CD4-positive, alpha-beta T cell treated with Interleukin-12 subunit alpha and Interleukin-12 subunit beta, for 1 hour (primary cell): ENCODE measurements around the gene SPAG16.

ENCODE experiments used
- DNase-seq: peaks from one replicate; pipeline ENCODE4 v3.0.0-alpha.2; 2020

SPAG16 gene

DNA sequence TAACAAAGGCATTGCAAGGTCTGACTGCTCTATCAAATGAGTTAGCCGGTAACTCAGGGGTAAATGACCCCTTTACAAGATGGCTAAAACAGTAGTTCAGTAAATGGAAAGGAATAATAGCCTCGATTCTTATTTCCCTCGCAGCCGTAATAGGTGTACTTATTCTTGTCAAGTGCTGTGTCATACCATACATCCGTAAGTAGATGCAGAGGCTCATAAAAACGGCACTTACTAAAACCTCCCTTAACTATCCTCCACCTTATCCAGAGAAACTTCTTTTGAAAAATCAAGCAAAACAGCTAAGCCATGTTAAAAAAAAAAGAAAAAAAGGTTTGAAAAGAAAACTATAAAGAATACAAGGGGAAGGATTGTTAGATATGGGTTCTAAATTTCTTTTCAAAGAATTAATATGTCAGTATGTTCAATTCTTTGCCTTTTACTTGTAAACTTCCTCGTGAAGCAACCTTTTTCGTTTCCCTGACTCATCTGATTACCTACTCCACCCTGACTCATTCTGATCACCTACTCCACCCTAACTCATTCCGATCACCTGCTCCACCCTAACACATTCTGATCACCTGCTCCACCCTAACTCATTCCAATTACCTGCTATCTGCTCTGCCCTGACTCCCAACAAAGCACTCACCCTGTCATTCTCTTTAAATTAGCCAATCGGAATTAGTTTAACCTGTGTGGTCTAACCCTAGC, 127.5 kb downstream of the SPAG16 start:
- DNase-seq, result no peak

DNA sequence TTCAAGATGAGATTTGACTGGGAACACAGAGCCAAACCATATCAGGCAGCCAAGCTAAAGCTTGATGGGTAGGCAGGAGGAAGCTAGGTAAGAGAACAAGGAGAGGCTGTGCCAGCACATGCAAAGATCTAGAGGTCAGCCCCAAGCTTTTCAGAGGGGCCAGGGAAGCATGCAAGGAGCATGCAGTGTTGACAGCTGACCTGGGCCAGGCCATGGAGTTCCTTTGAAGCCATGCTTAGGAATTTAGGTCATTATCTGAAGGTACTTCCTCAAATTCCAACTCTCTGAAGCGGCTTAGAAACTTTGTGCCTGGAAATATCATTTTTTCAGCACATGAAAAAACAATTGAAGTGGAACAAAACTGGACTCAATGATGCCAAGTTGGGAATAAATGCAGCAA, 130.8 kb downstream of the SPAG16 start:
- no peak for DNase-seq

DNA sequence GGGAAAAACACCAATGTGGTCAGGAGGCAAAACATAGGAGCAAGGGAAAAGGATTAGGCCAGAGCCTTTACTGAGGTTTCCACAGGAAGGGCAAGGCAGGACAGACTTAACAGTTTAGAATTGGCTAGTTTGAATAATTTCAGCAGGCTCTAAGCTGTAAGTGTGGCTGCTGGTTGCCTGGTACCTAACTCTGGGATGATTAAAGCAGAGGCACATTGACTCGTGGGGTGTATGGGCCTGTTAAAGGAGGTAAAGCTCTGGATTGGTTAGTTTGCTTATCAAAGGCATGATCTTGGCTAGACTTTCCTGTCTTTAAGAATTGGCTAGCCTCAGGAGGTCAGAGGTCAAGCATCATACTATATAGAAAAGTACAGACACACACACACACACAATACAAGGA, 132.6 kb downstream of the SPAG16 start:
- DNase-seq, result no peak

DNA sequence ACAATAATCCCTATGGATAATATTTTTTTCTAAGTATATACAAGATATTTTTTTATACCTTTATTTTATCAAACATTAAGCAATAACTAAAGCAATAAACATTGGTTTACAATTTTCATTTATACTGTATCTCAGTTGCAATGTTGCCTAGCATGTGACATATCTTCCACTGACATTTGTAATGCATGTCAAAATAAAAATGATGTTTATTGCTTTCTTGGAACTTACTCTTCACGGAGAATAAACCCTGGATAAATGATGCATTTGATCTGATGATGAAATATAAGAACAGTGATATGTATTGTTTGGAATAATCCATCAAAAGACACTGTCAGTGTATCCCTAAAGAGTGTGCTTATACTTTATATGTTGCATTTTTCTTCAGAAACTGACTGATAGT, 135.7 kb downstream of the SPAG16 start:
- no peak for DNase-seq

DNA sequence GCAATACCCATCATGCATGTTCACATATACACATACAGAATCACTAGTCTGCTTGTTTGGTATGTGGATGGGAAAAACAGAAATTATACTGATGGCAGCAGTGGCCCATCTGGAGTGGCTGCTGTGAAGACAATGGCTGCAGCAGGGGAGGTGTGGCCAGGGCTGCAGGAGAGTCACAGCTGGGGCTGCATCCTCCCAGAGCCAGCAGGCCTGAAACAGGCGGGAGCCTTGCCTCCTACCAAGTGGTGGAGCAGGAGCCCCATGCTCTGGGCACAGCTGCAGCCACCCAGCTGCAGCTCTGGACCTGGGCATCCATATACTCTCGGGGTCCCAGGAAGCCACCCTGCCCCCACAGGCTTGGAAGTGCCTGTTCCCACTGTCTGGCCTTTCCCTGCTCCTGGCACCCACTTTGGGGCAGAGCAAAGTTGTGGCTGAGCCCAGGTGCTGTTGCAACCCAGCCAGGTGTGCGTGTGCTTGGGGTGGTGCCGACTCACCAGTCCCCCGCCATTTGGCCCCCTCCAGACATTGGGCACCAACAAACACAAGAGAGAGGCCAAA, 136.6 kb downstream of the SPAG16 start:
- DNase-seq, result no peak

DNA sequence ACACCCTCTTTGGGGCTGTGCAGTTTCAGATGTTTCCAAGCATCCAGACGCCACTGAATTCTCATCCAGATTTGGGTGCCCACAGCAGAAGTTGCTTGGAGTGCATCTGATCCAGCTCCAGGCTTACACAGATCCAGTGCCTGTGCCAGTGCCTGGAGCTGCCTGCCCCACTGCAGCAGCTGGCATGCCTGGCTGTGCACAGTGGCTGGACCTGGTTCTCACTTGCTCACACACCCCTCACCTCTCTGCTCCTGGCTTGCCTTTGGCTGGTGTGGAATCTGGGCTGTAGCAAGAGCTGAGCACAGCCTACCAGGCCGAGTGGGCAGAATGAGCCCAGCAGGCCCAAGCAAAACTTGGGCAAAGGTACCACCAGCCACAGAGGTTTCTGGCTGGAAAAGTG, 137.9 kb downstream of the SPAG16 start:
- no peak for DNase-seq

DNA sequence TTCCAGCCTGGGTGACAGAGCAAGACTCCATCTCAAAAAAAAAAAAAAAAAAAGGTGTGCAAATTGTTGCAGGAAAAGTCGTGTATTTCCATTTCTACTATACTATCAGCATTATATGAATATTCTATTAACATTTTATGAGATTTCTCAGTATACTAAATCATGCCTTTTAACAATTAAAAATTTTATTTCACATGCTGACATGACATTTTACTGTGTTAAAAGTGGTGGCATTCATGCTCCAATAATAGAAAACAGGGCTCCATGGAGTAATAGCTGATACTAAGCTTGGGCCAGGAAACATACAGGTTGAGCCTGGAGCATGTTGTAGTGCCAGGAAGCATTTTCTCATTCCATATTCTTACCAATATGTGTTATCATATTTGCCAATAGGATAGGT, 141.4 kb downstream of the SPAG16 start:
- DNase-seq, result no peak

DNA sequence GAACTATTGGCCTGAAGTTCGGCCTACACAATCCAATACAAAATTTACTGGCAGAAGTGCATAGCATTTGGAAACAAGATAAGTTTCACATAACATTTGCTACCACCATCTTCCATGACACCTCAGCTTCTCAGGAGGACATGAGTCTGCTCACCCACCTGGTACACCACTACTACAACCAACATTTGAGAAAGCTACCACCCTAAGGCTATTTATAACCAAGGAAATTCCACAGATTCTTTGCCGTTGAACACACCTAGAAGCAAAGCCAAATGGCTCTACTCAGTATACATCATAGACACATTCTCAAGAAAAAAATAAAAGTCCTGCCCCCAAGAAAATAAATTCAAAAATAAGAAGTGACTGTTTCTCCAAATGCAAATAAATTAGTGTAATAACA, 145.3 kb downstream of the SPAG16 start:
- no peak for DNase-seq

DNA sequence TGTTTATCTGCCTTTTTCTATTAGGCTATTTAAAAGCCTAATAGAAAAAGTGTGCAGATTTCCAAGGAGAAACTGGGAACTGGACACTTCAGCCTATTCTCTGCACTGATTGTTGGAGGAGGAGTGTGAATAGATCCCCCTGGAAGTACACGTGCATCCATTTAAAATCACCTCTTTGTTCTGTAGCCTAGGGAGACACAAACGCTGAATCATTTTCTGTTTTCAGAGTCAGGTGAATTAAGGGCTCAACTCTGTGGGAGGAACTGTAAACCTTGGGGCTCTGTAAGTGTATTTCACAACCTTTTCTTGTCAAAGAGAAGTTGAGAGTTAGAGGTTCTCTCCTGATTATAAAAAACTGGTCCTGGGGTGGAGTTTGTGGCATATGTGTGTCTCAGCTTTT, 159.7 kb downstream of the SPAG16 start:
- DNase-seq, result no peak

DNA sequence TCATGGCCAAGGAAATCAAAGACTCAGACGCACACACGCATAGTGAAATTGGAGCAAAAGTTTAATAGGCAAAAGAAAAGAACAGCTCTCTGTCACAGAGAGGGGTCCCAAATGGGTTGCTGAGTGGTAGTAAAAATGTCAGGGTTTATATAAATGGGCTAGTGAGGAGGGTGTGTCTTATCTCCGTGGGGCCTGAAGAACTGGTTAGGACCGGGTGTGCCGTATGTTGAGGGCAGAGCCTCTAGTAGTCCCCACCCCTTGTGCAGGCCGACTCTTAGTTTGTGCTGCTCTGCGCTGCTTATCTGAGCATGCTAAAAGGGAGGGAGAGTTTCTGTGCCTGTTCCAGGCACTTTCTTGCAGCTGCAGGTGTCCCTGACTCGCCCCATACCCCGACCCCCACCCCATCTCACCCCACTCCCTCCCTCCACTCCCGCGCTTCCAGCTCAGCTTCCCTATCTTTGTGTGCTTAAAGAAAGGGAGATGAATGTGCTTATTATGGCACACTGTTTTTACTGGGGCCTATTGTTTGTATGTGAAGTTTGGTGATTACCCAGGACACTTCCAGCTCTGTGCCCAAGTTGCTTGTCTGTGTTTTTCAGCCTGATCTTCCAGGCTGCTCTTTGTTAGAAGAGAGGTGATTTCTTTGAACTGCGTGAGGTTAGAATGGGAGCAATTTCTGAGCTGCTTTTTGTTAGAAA, 167.4 kb downstream of the SPAG16 start:
- DNase-seq, result no peak

DNA sequence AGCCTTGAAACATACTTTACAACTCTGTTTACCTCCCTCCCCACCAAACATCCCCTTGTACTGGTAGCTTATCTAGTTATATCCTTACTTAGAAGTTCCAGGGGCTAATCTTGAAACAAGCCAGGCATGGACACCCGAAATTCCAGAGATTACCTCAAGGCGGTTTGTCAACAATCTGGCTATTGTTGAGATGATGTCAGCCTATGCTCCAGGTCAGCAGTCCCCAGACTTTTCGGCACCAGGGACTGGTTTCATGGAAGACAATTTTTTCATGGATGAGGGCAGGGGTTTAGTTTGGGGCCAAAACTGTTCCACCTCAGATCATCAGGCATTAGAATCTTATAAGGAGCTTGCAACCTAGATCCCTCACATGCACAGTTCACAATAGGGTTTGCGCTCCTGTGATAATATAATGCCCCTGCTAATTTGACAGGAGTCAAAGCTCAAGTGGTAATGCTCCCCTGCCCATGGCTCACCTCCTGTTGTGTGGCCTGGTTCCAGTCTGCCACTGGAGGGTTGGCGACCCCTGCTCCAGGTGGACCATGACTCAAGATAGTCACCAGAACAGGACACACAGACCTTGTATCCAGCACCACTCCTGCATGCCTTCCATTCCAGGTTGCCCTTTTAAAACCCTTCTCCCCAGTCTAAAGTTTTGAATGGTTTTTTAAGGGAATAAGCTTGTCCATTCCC, 171.2 kb downstream of the SPAG16 start:
- no peak for DNase-seq

DNA sequence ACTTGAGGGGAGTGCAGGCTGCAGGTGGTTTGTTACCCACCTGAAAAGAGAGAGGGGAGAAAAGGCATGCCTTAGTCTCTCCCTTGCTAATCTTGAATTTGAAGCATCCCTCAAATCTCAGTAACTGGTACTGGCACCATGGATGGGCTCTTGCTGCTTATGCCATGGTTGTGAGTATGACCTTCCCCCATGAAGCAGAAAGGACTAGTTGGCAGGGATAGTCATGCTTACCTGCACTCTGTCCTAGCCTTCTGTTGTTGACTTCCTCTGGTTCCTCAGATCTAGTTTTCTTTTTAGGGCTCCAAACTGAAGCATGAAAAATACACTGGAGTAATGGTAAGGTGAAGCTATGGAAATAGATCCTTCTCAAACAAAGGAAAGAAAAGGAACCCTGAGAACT, 191.2 kb downstream of the SPAG16 start:
- DNase-seq, result no peak

DNA sequence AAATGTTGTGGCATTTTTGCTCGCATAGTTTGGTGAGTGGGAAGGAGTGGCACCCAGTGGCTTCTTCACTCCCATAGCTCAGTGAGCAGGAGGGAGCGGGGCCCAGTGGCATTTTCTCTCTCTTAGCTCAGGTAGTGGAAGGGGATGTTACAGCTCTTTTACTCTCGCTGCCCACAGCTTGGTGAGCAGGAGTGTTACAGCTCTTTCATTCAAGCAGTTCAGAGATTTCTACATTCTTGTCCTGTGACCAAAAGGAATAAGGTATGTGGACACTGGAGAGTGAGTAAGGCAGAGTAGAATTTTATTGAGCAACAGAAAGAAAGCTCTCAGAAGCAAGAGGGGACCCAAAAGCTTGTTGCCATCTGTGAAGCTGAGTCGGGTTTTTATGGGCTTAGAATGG, 192.4 kb downstream of the SPAG16 start:
- no peak for DNase-seq

DNA sequence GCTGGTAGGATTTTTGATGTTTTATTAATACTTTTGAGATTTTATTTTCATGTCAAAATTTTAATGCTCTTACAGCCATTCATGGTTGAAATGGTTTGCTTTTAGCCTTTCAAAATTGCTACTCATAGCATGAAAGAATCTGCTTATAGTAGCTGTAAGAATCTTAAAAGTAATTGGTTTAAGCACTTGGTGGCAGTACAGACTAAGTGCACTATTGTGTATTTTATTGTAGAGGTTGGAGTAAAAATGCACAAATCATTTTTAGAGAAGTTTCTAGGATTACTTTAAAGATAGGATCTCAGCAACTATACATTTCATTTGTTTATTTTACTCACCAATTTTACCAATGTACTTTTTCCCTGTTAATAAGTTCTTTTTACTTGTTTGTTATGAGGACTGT, 205.8 kb downstream of the SPAG16 start:
- no peak for DNase-seq

DNA sequence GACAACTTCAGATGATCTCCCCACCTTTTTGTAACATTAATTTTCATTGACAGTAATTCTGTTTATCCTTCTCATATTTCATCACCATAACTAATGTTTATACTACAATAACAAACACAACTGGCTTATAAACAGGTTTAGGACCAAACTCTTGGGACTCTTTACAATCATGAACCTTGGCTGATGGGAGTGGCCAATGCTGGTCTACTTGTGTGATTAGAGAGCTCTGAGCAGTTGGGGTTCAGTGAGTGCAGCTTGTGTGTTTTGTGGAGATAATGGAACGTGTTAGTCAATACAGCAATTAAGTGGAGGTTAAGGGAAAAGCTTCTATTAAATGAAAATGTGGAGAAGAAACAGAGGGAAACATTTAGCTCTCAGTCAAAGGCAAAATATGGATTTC, 207.1 kb downstream of the SPAG16 start:
- DNase-seq, result no peak

DNA sequence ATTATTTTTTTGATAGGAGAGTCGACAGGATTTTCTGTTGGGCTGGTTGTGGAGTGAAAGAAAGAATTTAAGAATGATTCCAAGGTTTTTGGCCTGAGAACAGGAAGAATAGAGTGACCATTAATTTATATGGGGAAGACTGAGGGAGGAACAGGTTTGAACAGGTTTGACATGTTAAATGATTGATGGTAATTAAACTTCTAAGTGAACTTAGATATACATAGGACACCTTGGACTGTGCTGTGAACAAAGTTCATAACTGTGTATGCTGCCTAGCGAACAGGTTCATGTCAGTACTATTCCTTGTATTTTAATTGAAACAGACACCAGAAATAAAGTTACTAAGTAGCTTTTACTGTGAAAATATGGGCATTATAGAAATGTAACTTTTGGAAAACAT, 212.0 kb downstream of the SPAG16 start:
- DNase-seq, result no peak

DNA sequence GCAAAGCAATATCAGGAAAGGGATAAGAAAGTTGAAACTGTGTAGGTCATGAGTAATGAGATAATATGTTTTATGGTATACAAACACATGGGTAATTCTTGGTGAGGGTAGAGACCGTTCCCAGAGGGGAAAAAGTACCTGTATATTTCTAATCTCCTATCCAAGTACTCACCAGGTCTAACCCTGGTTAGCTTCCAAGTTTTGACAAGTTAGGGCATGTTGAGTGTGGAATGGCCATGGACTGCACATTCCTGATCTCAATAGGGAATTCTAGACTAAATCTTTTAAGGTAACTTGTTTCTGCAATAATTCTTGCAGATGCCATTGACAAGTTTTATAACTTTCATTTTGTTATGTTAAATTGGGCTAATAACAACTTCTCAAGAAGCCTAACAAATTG, 216.6 kb downstream of the SPAG16 start:
- no peak for DNase-seq

DNA sequence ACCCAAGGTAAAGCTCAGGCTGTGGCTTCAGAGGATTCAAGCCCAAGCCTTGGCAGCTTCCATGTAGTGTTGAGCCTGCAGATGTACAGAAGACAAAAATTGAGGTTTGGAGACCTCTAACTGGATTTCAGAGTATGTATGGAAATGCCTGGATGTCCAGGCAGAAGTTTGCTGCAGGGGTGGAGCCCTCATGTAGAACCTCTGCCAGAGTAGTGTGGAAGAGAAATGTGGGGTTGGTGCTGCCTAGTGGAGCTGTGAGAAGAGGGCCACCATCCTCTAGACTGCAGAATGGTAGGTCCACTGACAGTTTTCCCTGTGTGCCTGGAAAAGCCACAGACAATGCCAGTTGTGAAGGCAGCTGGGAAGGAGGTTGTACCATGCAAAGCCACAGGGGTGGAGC, 239.9 kb downstream of the SPAG16 start:
- no peak for DNase-seq

DNA sequence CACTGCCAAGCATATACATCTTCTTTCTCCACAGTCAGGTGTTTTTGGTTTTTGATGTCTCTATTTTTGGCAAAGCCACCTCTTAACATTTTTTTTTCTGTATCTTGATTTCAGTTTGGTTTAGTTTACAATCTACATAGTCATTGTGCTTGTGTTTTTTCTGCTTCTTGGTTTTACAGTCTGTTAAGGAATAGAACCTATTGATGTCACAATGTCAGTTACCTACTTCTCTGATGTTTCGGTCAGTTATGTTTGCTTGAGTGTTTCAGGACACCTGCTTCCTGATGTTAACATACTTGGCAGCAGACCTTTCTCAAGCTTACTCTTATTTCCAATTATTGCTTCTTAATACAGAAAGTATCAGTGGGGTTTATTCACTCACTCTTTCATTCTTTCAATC, 253.3 kb downstream of the SPAG16 start:
- DNase-seq, result no peak

DNA sequence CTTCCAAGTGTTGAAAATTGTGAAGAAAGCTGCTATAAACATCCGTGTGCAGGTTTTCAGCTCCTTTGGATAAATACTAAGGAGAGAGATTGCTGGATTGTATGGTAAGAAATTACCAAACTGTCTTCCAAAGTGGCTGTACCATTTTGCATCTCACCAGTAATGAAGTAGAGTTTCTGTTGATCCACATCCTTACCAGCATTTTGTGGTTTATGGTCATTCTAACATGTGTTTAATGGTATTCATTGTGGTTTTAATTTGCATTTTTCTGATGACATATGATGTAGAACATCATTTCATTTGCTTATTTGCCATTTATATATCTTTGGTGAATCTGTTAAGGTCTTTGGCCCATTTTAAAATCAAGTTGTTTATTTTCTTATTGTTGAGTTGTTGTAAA, 260.7 kb downstream of the SPAG16 start:
- no peak for DNase-seq

DNA sequence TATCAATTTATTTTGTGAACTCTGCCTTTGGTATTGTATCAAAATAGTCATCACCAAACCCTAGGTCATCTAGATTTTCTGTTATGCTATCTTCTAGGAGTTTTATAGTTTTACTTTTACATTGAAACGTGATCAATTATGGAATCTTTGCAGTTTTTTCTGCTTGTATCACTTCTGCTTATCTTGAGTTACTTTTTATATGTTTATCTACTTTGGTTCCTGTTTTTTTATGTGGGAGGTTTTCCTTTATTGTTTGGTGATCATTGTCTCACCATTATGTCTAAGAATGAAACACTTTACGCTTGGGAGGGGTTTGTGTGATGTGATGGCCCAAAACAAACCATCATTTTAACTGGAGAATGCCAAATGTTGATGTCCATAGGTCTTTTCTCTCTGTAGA, 261.2 kb downstream of the SPAG16 start:
- no peak for DNase-seq

DNA sequence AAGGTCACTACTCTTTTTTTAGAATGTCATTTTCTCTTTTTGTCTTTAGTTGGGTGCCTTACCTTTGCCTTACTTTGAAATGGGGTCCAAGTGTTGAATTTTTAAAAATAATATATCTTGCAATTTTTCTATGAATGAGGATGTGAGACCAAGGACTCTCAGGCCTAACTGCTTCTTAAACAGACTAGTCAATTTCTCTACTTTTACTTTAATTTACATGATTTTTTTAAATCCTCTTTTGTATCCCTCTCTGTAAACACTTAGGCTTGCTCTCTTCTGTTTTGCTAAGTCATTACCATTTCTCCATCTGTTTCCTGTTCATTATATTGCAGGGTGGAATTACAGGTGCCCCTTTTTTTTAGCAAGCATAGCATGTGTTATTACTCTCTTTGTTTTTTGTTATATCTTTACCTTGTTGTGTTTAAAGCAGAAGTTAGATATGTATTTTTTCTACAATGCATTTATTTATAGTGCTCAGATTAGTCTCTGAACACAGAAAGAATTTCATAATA, 261.8 kb downstream of the SPAG16 start:
- DNase-seq, result no peak

DNA sequence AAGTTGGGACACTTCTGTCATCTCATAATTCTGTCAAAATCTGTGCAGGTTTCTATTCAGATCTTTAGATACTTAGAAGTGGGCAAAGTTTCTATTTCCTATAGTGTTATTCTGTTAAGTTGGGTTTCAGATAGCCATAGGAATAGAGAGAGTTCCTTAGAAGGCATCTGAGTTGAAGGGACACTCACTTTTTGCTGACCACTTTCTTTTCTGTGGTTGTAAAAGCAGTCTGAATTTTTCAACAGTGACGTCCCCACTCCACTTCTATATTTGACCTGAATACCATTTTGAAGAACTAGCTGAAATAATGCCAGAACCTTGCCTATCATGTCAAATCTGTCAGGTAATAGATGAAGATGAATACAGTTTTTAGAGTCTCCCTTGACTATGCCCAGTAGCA, 267.3 kb downstream of the SPAG16 start:
- DNase-seq, result no peak

DNA sequence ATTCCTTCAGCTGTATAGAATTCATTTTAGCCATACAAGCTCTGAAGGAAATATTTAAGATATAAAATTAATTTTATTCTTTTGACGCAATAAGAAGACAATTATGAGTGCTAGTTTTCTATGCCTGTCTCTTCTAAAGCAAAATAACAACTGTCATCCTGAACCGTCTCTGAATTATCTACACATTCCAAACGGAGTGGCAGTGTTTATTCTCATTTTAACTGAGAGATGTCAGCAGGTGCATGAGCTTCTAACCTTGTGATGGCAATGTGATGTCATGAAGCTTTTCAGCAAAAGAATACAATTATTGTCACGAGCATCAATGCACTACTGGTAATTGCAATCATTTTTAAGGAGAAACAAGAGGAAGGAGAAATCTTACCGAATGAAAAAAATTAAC, 274.8 kb downstream of the SPAG16 start:
- DNase-seq, result no peak
